HCT116 (cell line): ENCODE results near the gene POU4F1. TPM values are rescaled to one million over a fixed set of nuclear protein-coding genes. Genes with fewer than 3 reads are reported as not detected.

ENCODE experiments used
- ATAC-seq: fragments of 200-7000 bp; cut with Tn5 transposase; 2 replicates; pipeline ENCODE4 v1.9.1; 2020; ENCODE audit warnings: mild to moderate bottlenecking, moderate library complexity
- BruUV-seq: library from RNA; stranded (reverse); fragments of 400-500 nt; replicated peaks from 2 replicates; lab custom pipeline; 2021; lab: Mats Ljungman, UMichigan
- CTCF ChIA-PET: fragments of 300-600 bp; sonication (Branson Sonifier 250); formaldehyde crosslinking; loops from one replicate; lab custom pipeline; 2021; ENCODE audit warnings: antibody characterized with exemption; lab: Charles Lee
- POLR2A ChIA-PET: fragments of 300-600, 350-600 bp; sonication (Branson Sonifier 250); formaldehyde crosslinking; loops from one replicate; lab custom pipeline; 2021; ENCODE audit warnings: antibody characterized with exemption; lab: Charles Lee
- RAD21 ChIA-PET, 2 experiments: fragments of 300-600 bp; sonication (Branson Sonifier 250); formaldehyde crosslinking; loops; one replicate each; lab custom pipeline; 2023; ENCODE audit warnings: low total read pairs in 2 of 2; ENCODE audit not compliant: uncharacterized antibody in 2 of 2, unreplicated experiment in 2 of 2, low non-redundant PET in 1 of 2; lab: Charles Lee
- DNase-seq: peaks from one replicate; pipeline ENCODE4 v3.0.0-alpha.2; 2010; ENCODE audit warnings: low read depth, low spot score
- H2AFZ ChIP-seq: fragments of 200-600 bp; shearing (Covaris generic), sonication (generic); 2 replicates; pipeline ENCODE4 v1.6.1; 2017; ENCODE audit warnings: low read depth, mixed run types, mixed read lengths, antibody characterized with exemption, low read length; ENCODE audit not compliant: poor library complexity, severe bottlenecking
- H3K27ac ChIP-seq: 2 replicates; pipeline ENCODE4 v1.5.1; 2012; ENCODE audit warnings: low read depth, low read length
- H3K27me3 ChIP-seq: fragments of 200-600 bp; sonication (generic); 2 replicates; pipeline ENCODE4 v1.6.1; 2016; ENCODE audit warnings: mixed run types, low read length, mixed read lengths; ENCODE audit not compliant: insufficient read depth
- H3K36me3 ChIP-seq, 2 experiments: fragments of 200-500 bp in 1 of 2; fragments of 200-600 bp in 1 of 2; sonication (Bioruptor generic) in 1 of 2; sonication (generic) in 1 of 2; 2 replicates each; pipeline versions ENCODE4 v1.5.1 to v1.6.1; 2014 to 2016; ENCODE audit warnings: low read length in 2 of 2, inconsistent platforms in 1 of 2, mixed read lengths in 1 of 2, mixed run types in 1 of 2; ENCODE audit not compliant: insufficient read depth in 2 of 2, control insufficient read depth in 1 of 2
- H3K4me1 ChIP-seq, 2 experiments: fragments of 200-600 bp in 1 of 2; sonication (generic) in 1 of 2; 2 replicates each; pipeline versions ENCODE4 v1.5.1 to v1.6.1; 2012 to 2017; ENCODE audit warnings: low read length in 2 of 2, inconsistent platforms in 1 of 2, mild to moderate bottlenecking in 1 of 2, mixed read lengths in 1 of 2, mixed run types in 1 of 2, moderate library complexity in 1 of 2; ENCODE audit not compliant: insufficient read depth in 2 of 2, control insufficient read depth in 1 of 2
- H3K4me2 ChIP-seq: fragments of 200-600 bp; sonication (generic); 2 replicates; pipeline ENCODE4 v1.6.1; 2017; ENCODE audit warnings: mixed run types, low read length, mixed read lengths
- H3K4me3 ChIP-seq, 2 experiments: fragments of 200-600 bp in 1 of 2; sonication (generic) in 1 of 2; replicated peaks in 1 of 2; 2 replicates each; pipeline ENCODE4 v1.5.1; 2011 to 2016; ENCODE audit warnings: low read length in 2 of 2, control low read depth in 1 of 2, low read depth in 1 of 2, mild to moderate bottlenecking in 1 of 2, mixed read lengths in 1 of 2, mixed run types in 1 of 2
- H3K79me2 ChIP-seq: fragments of 200-600 bp; sonication (generic); 2 replicates; pipeline ENCODE4 v1.6.1; 2017; ENCODE audit warnings: mild to moderate bottlenecking, mixed run types, low read length, moderate library complexity, mixed read lengths; ENCODE audit not compliant: insufficient read depth
- H3K9ac ChIP-seq: fragments of 200-600 bp; sonication (generic); 2 replicates; pipeline ENCODE4 v1.6.1; 2016; ENCODE audit warnings: low read length, mixed read lengths
- H3K9me2 ChIP-seq: fragments of 200-600 bp; sonication (generic), shearing (Covaris generic); 2 replicates; pipeline ENCODE4 v1.6.1; 2017; ENCODE audit warnings: mixed run types, mild to moderate bottlenecking, moderate library complexity; ENCODE audit not compliant: insufficient read depth
- H3K9me3 ChIP-seq, 2 experiments: fragments of 200-500 bp in 1 of 2; fragments of 200-600 bp in 1 of 2; sonication (Bioruptor generic) in 1 of 2; sonication (generic) in 1 of 2; 2 replicates each; pipeline ENCODE4 v1.6.1; 2014 to 2017; ENCODE audit warnings: low read length in 2 of 2, mixed read lengths in 2 of 2, inconsistent platforms in 1 of 2, low read depth in 1 of 2, mild to moderate bottlenecking in 1 of 2, mixed run types in 1 of 2, moderate library complexity in 1 of 2; ENCODE audit not compliant: control insufficient read depth in 1 of 2, insufficient read depth in 1 of 2
- H4K20me1 ChIP-seq: fragments of 200-600 bp; sonication (generic), shearing (Covaris generic); 2 replicates; pipeline ENCODE4 v1.6.1; 2017; ENCODE audit warnings: mixed run types, mild to moderate bottlenecking, moderate library complexity; ENCODE audit not compliant: insufficient read depth
- ELF1 ChIP-seq: IDR thresholded peaks from 2 replicates; pipeline ENCODE4 v1.6.1; 2012; ENCODE audit warnings: low read depth, borderline replicate concordance
- EZH2phosphoT487 ChIP-seq: fragments of 200-600 bp; IDR thresholded peaks from 2 replicates; pipeline ENCODE4 v1.6.1; 2018; ENCODE audit warnings: antibody characterized with exemption, borderline replicate concordance
- intact Hi-C: fragments of 100-400 bp; cut with micrococcal nuclease; formaldehyde crosslinking; loops from 2 replicates; pipeline ENCODE4 v1.10.0; 2022
- total RNA-seq: library from RNA; stranded (reverse); gene quantifications from one replicate; pipeline ENCODE4 v1.2.1, GENCODE V29; 2021; ENCODE audit not compliant: unreplicated experiment
- TF ChIP-seq, protein P1 (sequence below): IDR thresholded peaks from 2 replicates; pipeline ENCODE4 v1.6.1; 2011; ENCODE audit warnings: mild to moderate bottlenecking, low read length, moderate library complexity; ENCODE audit not compliant: insufficient replicate concordance; ENCODE audit errors: extremely low read depth
- TF ChIP-seq, protein P2 (sequence below): IDR thresholded peaks from 2 replicates; pipeline ENCODE4 v1.6.1; 2012
- TF ChIP-seq, protein P3 (sequence below), 3 experiments: fragments of 200-600 bp in 1 of 3; sonication (generic) in 1 of 3; IDR thresholded peaks in 2 of 3; conservative IDR thresholded peaks in 1 of 3; 2 replicates each; pipeline ENCODE4 v1.5.1; 2012 to 2017; ENCODE audit warnings: low read depth in 2 of 3, low read length in 2 of 3, antibody characterized with exemption in 1 of 3, borderline replicate concordance in 1 of 3, control low read depth in 1 of 3, mild to moderate bottlenecking in 1 of 3, mixed read lengths in 1 of 3, mixed run types in 1 of 3, moderate library complexity in 1 of 3; ENCODE audit not compliant: insufficient read depth in 1 of 3
- TF ChIP-seq, protein P4 (sequence below): IDR thresholded peaks from 2 replicates; pipeline ENCODE4 v1.6.1; 2012

POU4F1 gene
- total RNA-seq, 1 experiment from 2014 or later = not detected

DNA sequence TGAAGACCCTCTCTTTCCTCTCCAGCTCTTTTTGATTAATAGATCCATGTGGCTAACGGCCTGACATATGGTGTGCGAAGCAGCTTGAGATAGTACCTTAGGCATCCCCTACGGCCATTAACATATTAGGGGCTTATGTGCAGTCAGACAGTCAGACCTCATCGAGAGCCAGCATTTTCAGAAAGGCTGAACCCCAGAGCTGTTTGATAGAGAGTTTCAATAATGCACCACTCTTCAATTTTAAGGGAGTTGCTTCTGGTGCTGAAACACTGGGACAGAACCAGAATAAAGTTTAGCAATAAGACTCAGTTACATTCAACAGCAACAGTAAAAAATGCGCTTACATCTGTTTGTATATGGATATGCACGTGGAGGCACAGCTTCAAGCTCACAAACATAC, 10.8 kb downstream of the POU4F1 start:
- Histone ChIP-seq H3K79me2 (no peaks in the 10 kb centered on the region), H3K36me3 (no peaks in the 10 kb centered on the region), H3K4me1 (no peaks in the 10 kb centered on the region), H2AFZ (no peak overlapping the region), H3K4me2 (no peak overlapping the region), H3K9me3 (no peaks in the 10 kb centered on the region), H3K27me3 (peaks cover 21% of the 10 kb centered on the region), H3K9me2 (no peaks in the 10 kb centered on the region), H3K27ac (no peak overlapping the region), H4K20me1 (no peaks in the 10 kb centered on the region; the same call in 1 of the 2 replicates), H3K4me3 (no peak overlapping the region), H3K9ac (no peak overlapping the region)
- ChIA-PET RAD21 (no interaction called here), CTCF (no interaction called here), POLR2A (no interaction called here)
- DNase-seq = no peak
- no TSS peak for BruUV-seq
- ATAC-seq = no peak
- intact Hi-C loops = no loop called here
- TF ChIP-seq, protein P1, sequence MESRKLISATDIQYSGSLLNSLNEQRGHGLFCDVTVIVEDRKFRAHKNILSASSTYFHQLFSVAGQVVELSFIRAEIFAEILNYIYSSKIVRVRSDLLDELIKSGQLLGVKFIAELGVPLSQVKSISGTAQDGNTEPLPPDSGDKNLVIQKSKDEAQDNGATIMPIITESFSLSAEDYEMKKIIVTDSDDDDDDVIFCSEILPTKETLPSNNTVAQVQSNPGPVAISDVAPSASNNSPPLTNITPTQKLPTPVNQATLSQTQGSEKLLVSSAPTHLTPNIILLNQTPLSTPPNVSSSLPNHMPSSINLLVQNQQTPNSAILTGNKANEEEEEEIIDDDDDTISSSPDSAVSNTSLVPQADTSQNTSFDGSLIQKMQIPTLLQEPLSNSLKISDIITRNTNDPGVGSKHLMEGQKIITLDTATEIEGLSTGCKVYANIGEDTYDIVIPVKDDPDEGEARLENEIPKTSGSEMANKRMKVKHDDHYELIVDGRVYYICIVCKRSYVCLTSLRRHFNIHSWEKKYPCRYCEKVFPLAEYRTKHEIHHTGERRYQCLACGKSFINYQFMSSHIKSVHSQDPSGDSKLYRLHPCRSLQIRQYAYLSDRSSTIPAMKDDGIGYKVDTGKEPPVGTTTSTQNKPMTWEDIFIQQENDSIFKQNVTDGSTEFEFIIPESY = no peak
- TF ChIP-seq ELF1 (no peak), EZH2phosphoT487 (no peak)
- TF ChIP-seq, protein P2, sequence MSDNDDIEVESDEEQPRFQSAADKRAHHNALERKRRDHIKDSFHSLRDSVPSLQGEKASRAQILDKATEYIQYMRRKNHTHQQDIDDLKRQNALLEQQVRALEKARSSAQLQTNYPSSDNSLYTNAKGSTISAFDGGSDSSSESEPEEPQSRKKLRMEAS = no peak
- TF ChIP-seq, protein P3, sequence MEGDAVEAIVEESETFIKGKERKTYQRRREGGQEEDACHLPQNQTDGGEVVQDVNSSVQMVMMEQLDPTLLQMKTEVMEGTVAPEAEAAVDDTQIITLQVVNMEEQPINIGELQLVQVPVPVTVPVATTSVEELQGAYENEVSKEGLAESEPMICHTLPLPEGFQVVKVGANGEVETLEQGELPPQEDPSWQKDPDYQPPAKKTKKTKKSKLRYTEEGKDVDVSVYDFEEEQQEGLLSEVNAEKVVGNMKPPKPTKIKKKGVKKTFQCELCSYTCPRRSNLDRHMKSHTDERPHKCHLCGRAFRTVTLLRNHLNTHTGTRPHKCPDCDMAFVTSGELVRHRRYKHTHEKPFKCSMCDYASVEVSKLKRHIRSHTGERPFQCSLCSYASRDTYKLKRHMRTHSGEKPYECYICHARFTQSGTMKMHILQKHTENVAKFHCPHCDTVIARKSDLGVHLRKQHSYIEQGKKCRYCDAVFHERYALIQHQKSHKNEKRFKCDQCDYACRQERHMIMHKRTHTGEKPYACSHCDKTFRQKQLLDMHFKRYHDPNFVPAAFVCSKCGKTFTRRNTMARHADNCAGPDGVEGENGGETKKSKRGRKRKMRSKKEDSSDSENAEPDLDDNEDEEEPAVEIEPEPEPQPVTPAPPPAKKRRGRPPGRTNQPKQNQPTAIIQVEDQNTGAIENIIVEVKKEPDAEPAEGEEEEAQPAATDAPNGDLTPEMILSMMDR (IDR thresholded peaks at IDR 0.05 in 2 of 3, conservative IDR thresholded peaks at IDR 0.05 in 1 of 3; ENCODE audit: borderline replicate concordance in 1 of 3, insufficient read depth in 1 of 3, low read depth in 2 of 3, low read length in 2 of 3) = no peak
- TF ChIP-seq, protein P4, sequence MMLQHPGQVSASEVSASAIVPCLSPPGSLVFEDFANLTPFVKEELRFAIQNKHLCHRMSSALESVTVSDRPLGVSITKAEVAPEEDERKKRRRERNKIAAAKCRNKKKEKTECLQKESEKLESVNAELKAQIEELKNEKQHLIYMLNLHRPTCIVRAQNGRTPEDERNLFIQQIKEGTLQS = no peak
